Neural progenitor cell (in vitro differentiated cells): Measurements from ENCODE around the gene PPY.

Experiments used
- CTCF ChIP-seq: fragments of 200-600 bp; sonication (generic); IDR thresholded peaks from 2 replicates; pipeline ENCODE4 v1.5.1; 2017; ENCODE audit warnings: antibody characterized with exemption, mild to moderate bottlenecking
- EZH2 ChIP-seq: fragments of 200-600 bp; sonication (generic); IDR thresholded peaks from 2 replicates; pipeline ENCODE4 v1.6.1; 2017; ENCODE audit warnings: antibody characterized with exemption, mild to moderate bottlenecking, moderate library complexity
- EZH2phosphoT487 ChIP-seq: fragments of 200-600 bp; sonication (generic); IDR thresholded peaks from 2 replicates; pipeline ENCODE4 v1.6.1; 2017; ENCODE audit warnings: antibody characterized with exemption

DNA sequence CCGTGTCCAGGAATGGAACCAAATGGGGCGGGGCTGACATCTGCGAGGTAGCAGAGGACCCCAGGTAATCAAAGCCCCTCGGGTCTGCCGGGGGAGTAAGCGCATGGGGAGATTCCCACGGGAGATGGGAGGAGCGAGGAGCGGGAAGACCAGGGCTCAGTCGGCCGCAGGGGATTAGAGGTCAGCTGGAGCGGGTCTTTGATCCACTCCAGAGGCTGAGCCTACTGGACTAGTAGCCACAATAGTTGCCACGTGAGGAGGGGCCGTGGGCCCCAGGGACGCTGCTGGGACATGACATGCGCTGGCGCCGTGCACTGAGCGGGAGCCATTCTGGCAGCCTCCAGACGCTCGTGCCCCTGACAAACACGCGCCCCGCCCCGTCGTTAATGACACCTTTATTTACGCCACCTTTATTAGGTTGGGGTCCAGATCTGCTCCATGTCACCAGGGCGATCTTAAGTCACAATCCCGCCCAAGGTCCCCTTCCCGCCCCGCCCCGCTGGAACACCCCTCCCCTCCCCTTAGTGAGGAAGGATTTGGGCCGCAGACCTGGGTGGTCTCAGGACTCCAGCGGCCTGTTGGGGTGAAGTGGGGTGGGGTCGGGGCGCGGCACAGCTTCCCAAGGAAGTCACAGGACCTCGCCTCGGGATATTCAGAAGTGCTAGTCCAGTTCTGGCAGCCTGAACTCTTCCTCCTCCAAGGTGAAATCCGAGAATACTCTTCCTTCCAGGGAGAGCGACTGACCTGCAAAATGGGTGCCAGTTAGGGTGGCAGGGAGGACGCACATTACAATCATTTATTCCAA is 15.0 kb downstream of the PPY start:
- TF ChIP-seq CTCF (no peak), EZH2phosphoT487 (no peak), EZH2 (peak; percentile 37)
